ENCODE measurements around the gene LRRC23. TPM values are rescaled to one million over a fixed set of nuclear protein-coding genes. Genes with fewer than 3 reads are reported as not detected.

LRRC23 gene
- total and polyA plus RNA-seq, 9 of the 15 experiments (the other 6 are each of a cell fraction or from before 2014, with no cell fraction given) = 2.2 to 7.0 (median 3.0) TPM

DNA sequence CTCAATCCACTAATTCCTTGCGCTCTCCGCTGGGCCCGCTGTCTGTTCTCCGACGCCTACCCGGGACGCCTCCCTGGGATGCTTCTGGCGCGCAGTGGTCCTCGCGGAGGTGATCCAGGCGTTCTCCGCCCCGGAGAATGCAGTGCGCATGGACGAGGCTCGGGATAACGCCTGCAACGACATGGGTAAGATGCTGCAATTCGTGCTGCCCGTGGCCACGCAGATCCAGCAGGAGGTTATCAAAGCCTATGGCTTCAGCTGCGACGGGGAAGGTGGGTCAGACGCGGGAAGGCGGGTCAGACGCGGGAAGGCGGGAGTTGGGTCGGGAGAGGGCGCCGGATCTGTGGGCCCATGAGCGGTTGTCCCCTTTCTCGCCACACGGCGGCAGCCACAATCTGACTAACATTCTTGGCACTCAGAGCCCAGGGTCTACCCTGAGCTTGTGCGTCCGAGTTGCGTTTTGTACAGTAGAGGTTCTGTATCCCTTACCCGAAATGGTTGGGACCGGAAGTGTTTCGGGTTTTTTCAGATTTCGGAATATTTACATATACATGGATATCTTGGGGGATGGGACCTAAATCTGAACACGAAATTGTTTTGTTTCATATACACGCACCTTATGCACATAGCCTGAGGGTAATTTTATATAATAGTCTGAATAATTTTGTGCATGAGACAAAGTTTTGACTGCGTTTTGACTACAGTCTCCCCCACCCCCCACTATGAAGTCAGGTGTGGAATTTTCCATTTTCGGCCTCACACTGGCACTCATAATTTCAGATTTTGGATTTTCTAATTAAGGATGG, 40.0 kb downstream of the LRRC23 start (continued):
- TF ChIP-seq, protein P1, sequence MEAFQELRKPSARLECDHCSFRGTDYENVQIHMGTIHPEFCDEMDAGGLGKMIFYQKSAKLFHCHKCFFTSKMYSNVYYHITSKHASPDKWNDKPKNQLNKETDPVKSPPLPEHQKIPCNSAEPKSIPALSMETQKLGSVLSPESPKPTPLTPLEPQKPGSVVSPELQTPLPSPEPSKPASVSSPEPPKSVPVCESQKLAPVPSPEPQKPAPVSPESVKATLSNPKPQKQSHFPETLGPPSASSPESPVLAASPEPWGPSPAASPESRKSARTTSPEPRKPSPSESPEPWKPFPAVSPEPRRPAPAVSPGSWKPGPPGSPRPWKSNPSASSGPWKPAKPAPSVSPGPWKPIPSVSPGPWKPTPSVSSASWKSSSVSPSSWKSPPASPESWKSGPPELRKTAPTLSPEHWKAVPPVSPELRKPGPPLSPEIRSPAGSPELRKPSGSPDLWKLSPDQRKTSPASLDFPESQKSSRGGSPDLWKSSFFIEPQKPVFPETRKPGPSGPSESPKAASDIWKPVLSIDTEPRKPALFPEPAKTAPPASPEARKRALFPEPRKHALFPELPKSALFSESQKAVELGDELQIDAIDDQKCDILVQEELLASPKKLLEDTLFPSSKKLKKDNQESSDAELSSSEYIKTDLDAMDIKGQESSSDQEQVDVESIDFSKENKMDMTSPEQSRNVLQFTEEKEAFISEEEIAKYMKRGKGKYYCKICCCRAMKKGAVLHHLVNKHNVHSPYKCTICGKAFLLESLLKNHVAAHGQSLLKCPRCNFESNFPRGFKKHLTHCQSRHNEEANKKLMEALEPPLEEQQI (IDR thresholded peaks at IDR 0.05) = no peak
- peak; percentile 60; the same call in 1 of the 2 replicates for TF ChIP-seq CXXC5 (CRISPR knock-in tag; IDR thresholded peaks at IDR 0.05)
- no peak for TF ChIP-seq SAFB2 (IDR thresholded peaks at IDR 0.05; ENCODE audit: borderline replicate concordance, low read depth, low read length, severe bottlenecking)
- TF ChIP-seq, protein P2, sequence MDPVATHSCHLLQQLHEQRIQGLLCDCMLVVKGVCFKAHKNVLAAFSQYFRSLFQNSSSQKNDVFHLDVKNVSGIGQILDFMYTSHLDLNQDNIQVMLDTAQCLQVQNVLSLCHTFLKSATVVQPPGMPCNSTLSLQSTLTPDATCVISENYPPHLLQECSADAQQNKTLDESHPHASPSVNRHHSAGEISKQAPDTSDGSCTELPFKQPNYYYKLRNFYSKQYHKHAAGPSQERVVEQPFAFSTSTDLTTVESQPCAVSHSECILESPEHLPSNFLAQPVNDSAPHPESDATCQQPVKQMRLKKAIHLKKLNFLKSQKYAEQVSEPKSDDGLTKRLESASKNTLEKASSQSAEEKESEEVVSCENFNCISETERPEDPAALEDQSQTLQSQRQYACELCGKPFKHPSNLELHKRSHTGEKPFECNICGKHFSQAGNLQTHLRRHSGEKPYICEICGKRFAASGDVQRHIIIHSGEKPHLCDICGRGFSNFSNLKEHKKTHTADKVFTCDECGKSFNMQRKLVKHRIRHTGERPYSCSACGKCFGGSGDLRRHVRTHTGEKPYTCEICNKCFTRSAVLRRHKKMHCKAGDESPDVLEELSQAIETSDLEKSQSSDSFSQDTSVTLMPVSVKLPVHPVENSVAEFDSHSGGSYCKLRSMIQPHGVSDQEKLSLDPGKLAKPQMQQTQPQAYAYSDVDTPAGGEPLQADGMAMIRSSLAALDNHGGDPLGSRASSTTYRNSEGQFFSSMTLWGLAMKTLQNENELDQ (CRISPR knock-in tag; IDR thresholded peaks at IDR 0.05; ENCODE audit: borderline replicate concordance) = no peak
- TF ChIP-seq, protein P3, sequence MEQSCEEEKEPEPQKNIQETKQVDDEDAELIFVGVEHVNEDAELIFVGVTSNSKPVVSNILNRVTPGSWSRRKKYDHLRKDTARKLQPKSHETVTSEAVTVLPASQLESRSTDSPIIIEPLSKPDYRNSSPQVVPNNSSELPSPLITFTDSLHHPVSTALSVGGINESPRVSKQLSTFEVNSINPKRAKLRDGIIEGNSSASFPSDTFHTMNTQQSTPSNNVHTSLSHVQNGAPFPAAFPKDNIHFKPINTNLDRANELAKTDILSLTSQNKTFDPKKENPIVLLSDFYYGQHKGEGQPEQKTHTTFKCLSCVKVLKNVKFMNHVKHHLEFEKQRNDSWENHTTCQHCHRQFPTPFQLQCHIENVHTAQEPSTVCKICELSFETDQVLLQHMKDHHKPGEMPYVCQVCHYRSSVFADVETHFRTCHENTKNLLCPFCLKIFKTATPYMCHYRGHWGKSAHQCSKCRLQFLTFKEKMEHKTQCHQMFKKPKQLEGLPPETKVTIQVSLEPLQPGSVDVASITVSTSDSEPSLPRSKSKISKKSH (CRISPR knock-in tag; IDR thresholded peaks at IDR 0.05) = no peak
- TF ChIP-seq RFX5 (IDR thresholded peaks at IDR 0.05; ENCODE audit: low read depth, low read length) = no peak
- TF ChIP-seq, protein P4, sequence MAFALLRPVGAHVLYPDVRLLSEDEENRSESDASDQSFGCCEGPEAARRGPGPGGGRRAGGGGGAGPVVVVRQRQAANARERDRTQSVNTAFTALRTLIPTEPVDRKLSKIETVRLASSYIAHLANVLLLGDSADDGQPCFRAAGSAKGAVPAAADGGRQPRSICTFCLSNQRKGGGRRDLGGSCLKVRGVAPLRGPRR (CRISPR knock-in tag; IDR thresholded peaks at IDR 0.05) = no peak
- no peak for TF ChIP-seq ESRRB (CRISPR knock-in tag; IDR thresholded peaks at IDR 0.05; ENCODE audit: borderline replicate concordance)
- TF ChIP-seq, protein P5, sequence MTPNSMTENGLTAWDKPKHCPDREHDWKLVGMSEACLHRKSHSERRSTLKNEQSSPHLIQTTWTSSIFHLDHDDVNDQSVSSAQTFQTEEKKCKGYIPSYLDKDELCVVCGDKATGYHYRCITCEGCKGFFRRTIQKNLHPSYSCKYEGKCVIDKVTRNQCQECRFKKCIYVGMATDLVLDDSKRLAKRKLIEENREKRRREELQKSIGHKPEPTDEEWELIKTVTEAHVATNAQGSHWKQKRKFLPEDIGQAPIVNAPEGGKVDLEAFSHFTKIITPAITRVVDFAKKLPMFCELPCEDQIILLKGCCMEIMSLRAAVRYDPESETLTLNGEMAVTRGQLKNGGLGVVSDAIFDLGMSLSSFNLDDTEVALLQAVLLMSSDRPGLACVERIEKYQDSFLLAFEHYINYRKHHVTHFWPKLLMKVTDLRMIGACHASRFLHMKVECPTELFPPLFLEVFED (CRISPR knock-in tag; conservative IDR thresholded peaks at IDR 0.05) = no peak
- TF ChIP-seq HMG20A (CRISPR knock-in tag; conservative IDR thresholded peaks at IDR 0.05) = no peak
- no peak for TF ChIP-seq ZNF764 (CRISPR knock-in tag; IDR thresholded peaks at IDR 0.05; ENCODE audit: low read depth)
- no peak for TF ChIP-seq ESRRA (IDR thresholded peaks at IDR 0.05; ENCODE audit: borderline replicate concordance, low read depth)
- TF ChIP-seq MAFK (IDR thresholded peaks at IDR 0.05; ENCODE audit: low read length) = no peak
- TF ChIP-seq PHTF2 (CRISPR knock-in tag; IDR thresholded peaks at IDR 0.05) = no peak
- peak; percentile 44; the same call in 1 of the 2 replicates for TF ChIP-seq ZFX (CRISPR knock-in tag; IDR thresholded peaks at IDR 0.05)
- no peak for TF ChIP-seq PHF21A (IDR thresholded peaks at IDR 0.05; ENCODE audit: borderline replicate concordance, low read depth)
- TF ChIP-seq KHSRP (IDR thresholded peaks at IDR 0.05) = no peak
- peak; percentile 81 for TF ChIP-seq SNRNP70 (optimal IDR thresholded peaks at IDR 0.05; ENCODE audit: low read depth, low read length)
- TF ChIP-seq SRF (CRISPR knock-in tag; IDR thresholded peaks at IDR 0.05) = peak; percentile 61 to 91; a peak in 2 of 4 replicates
